ENCODE data around the gene LACTBL1.

The LACTBL1 gene

DNA sequence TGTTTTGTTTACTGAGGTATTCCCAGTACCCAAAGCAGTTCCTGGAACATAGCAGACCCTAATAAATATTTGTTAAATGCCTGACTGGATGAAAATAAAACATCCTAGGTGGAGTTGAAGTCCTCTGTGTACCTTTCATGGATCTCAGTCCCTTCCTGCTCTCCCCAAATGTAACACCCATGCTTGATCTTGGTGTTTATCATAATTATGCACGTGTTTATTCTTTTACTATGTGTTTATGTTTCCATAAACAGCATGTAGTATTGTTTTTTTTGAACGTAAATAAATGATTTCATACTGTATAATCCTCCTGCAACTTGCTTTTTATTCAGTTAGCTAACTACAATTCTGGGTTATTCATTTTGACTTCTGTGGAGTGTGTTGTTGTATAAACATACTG lies 4.8 kb downstream of the LACTBL1 start:
- CTCF ChIA-PET = no interaction called here
- POLR2A ChIA-PET (ENCODE audit: low non-redundant PET) = no interaction called here
- DNase-seq (ENCODE audit: low spot score) = no peak
- no peak for TF ChIP-seq CTCF (conservative IDR thresholded peaks at IDR 0.05; ENCODE audit: low read depth)
- no peak overlapping the region for H3K27ac ChIP-seq

DNA sequence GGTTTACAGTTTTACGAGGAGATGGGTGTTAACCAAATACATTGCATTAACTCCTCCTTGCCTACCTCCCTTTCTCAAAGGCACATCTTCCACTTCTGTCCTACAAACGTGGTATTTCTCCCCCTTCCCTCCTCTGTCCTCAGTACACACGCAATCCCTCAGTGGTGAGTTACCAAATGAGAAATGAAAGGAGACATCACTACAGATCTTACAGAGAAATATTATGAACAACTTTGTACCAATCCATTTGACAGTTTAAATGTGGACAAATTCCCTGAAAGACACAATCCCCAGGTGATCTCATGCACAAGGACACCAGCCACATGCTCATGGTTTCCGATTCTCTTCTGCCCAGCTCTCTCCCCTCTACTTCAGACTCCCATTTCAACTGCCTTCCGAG lies 6.4 kb downstream of the LACTBL1 start:
- ChIA-PET CTCF (no interaction called here), POLR2A (ENCODE audit: low non-redundant PET) (no interaction called here)
- H3K27ac ChIP-seq = no peak overlapping the region
- DNase-seq (ENCODE audit: low spot score) = no peak
- no peak for TF ChIP-seq CTCF (conservative IDR thresholded peaks at IDR 0.05; ENCODE audit: low read depth)

GRCh38 chr1:22963044-22963677 lies 9.5 kb downstream of the LACTBL1 start:
- no peak for DNase-seq (ENCODE audit: low spot score)
- CTCF ChIA-PET = interaction anchor here (0.6 to 2.2 kb wide), 12 partner anchors 9 to 570 kb away, joined by 3 to 7 read pairs (median 4); no protein-coding TSS in a partner anchor
- no peak overlapping the region for H3K27ac ChIP-seq
- TF ChIP-seq CTCF (conservative IDR thresholded peaks at IDR 0.05; ENCODE audit: low read depth) = no peak
- POLR2A ChIA-PET (ENCODE audit: low non-redundant PET) = no interaction called here

DNA sequence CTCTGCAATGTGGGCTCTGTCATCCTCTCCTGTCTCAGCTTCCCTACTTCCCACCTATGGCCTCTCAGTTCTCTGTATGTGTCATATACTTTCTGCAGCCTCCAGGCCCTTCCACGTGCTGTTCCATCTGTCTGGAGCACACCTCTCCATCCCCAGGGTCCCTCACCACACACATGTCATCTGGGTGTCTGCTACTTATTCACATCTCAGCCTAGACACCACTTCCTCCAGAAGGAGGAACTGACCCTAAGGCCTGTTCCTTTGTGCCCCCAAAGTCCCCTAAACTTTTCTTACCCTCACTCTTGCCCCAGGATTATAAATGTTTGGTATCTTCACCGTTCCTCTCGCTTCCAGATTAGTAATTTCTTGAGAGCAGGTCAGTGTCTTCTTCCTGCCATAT lies 10.1 kb downstream of the LACTBL1 start:
- no peak overlapping the region for H3K27ac ChIP-seq
- no peak for TF ChIP-seq CTCF (conservative IDR thresholded peaks at IDR 0.05; ENCODE audit: low read depth)
- ChIA-PET CTCF (interaction anchor here (1.4 kb wide), 1 partner anchor 8 kb away, joined by 5 read pairs; no protein-coding TSS in a partner anchor), POLR2A (ENCODE audit: low non-redundant PET) (no interaction called here)
- DNase-seq (ENCODE audit: low spot score) = no peak

DNA sequence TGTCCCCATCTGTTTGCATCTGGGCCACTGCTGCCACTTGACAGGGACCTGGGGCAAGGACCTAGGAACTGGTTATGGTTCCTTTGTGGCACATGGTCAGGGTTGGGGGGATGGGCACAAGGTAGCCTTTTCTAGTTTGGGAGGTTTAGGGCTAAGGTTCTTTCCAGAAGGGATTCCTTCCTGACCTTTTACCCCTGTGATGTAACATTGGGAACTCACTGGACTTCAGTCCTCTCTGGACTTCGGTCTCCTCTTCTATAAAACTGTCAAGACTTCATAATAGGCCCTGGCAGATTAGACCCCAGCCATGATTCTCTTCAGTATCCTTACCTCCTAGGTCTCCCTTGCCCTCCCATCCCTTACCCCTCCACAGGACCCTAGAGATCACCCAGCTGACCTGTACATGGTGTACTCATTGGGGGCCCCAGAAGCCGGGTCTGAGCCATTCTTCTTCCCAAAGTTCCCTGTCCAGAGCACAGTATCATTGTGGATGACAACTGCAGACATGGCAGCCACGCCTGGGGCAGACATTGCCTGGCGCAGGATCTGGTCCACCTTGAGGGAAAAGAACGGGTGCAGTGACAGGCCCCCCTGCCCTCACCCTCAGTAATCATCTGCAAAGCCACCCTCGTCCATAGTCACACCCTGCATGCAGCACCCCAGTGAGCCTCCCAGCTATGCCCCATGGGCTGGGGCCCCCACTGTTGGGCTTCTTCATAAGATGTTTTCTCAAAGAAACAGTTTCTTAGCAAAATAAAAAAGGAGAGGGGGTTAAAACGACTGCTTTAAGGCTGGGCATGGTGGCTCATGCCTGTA lies 12.9 kb downstream of the LACTBL1 start:
- ChIA-PET POLR2A (ENCODE audit: low non-redundant PET) (no interaction called here), CTCF (interaction anchor here (0.7 kb wide), 1 partner anchor 43 kb away, joined by 3 read pairs; no protein-coding TSS in a partner anchor)
- no peak overlapping the region for H3K27ac ChIP-seq
- no peak for DNase-seq (ENCODE audit: low spot score)
- TF ChIP-seq CTCF (conservative IDR thresholded peaks at IDR 0.05; ENCODE audit: low read depth) = no peak

DNA sequence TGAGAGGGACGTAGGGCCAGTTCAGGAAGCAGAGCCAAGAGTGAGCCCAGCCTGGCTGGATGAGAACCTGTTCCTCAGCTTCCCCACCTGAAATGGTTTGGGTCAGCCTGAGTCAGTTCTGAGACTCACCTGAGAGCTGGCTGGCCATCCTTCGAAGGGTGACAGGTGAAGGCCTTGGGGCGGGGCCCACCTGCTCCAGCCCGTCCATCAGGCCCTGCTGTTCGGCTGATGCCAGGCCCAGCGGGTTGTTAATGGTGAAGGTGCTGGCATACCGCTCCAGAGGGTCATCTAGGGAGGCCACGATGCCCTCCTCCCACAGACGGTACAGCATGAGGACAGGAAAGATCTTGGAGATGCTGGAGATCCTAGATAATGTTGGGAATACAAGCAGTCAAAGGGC lies 14.1 kb downstream of the LACTBL1 start:
- TF ChIP-seq CTCF (conservative IDR thresholded peaks at IDR 0.05; ENCODE audit: low read depth) = no peak
- POLR2A ChIA-PET (ENCODE audit: low non-redundant PET) = no interaction called here
- CTCF ChIA-PET = interaction anchor here (1.0 kb wide), 1 partner anchor 44 kb away, joined by 3 read pairs; no protein-coding TSS in a partner anchor

More for the DNA sequence above, 14.1 kb downstream of the LACTBL1 start:
- DNase-seq (ENCODE audit: low spot score) = no peak
- no peak overlapping the region for H3K27ac ChIP-seq
